ENCODE results near the gene TACR2.
A peak's percentile ranks its signal among the peaks of the same experiment; 100 is the strongest.

DNA sequence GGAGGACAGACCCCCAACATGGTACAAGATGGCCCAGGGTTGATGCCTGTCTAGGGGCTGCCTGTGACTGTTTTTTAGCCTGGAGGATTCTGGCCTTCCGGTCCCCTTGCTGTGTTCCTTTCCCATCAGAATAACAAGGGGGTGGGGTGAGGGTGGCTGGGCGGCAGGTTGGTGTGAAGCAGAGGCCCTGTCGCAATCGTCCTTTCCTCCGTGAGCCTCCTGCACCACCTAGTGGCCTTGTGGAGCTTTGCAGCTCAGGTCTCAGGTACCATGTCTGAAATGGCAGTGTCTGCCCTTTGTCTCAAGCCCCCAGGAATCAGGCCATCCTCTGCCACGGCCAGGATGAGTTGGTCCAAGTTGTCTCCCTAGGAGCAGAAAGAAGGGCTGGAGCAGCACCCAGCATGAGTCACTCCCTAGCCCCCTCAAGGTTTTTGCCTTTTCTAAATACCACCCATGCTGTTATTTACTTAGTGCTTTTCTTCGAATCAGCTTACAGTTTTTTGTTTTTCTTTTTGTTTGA, 24.2 kb downstream of the TACR2 start:
- TF ChIP-seq, protein P1, sequence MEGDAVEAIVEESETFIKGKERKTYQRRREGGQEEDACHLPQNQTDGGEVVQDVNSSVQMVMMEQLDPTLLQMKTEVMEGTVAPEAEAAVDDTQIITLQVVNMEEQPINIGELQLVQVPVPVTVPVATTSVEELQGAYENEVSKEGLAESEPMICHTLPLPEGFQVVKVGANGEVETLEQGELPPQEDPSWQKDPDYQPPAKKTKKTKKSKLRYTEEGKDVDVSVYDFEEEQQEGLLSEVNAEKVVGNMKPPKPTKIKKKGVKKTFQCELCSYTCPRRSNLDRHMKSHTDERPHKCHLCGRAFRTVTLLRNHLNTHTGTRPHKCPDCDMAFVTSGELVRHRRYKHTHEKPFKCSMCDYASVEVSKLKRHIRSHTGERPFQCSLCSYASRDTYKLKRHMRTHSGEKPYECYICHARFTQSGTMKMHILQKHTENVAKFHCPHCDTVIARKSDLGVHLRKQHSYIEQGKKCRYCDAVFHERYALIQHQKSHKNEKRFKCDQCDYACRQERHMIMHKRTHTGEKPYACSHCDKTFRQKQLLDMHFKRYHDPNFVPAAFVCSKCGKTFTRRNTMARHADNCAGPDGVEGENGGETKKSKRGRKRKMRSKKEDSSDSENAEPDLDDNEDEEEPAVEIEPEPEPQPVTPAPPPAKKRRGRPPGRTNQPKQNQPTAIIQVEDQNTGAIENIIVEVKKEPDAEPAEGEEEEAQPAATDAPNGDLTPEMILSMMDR (IDR thresholded peaks at IDR 0.05): peak; percentile 91 to 99 (median 98)
- no peak for TF ChIP-seq POLR2A (IDR thresholded peaks at IDR 0.05)
